SK-N-SH (cell line): ENCODE data around the gene ZGLP1.

Experiments
- CTCF ChIP-seq: fragments of 200-600 bp; sonication (generic); IDR thresholded peaks from 2 replicates; pipeline ENCODE4 v1.6.1; 2017; ENCODE audit warnings: antibody characterized with exemption, mild to moderate bottlenecking, moderate library complexity
- POLR2AphosphoS5 ChIP-seq: IDR thresholded peaks from 2 replicates; pipeline ENCODE4 v1.6.1; 2012; ENCODE audit warnings: low read depth, low read length
- SIN3A ChIP-seq: IDR thresholded peaks from 2 replicates; pipeline ENCODE4 v1.6.1; 2012; ENCODE audit warnings: low read depth, mild to moderate bottlenecking, low read length, moderate library complexity, borderline replicate concordance
- TF ChIP-seq, protein P1 (sequence below): IDR thresholded peaks from 2 replicates; pipeline ENCODE4 v1.4.0; 2012; ENCODE audit warnings: low read depth

- TF ChIP-seq POLR2AphosphoS5 (no peak), SIN3A (no peak), CTCF (no peak)
- TF ChIP-seq, protein P1, sequence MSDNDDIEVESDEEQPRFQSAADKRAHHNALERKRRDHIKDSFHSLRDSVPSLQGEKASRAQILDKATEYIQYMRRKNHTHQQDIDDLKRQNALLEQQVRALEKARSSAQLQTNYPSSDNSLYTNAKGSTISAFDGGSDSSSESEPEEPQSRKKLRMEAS = no peak
These were observed 29.7 kb downstream of the ZGLP1 start for GRCh38 chr19:10279737-10280442.
